GM21526 (cell line): ENCODE data around the gene RSKR.
"Not testable (repeated sequence)": the region's sequence is repeated elsewhere in the genome, so short reads cannot be mapped to it uniquely, and the experiment has no call there.

ENCODE experiments used
- ATAC-seq: cut with Tn5 transposase; IDR thresholded peaks from one replicate; pipeline ENCODE4 v1.9.1; 2021; ENCODE audit warnings: moderate library complexity; ENCODE audit not compliant: unreplicated experiment, low FRiP score

RSKR gene

GRCh38 chr17:28579526-28579925 is 34.5 kb downstream of the RSKR start:
- no peak for ATAC-seq

GRCh38 chr17:28578246-28579195 is 35.5 kb downstream of the RSKR start:
- ATAC-seq, result no peak

- no peak for ATAC-seq
Observed at GRCh38 chr17:28577466-28577824, 36.5 kb downstream of the RSKR start.

- peak; percentile 76 for ATAC-seq
Observed at GRCh38 chr17:28576758-28577465, 37.1 kb downstream of the RSKR start, which contains the start of gene ALDOC. Gene ALDOC (minus strand): TSS chr17:28576895. CDS start chr17:28575532, 1,363 bp downstream.

GRCh38 chr17:28576016-28576415 is 38.0 kb downstream of the RSKR start:
- ATAC-seq, result not testable (repeated sequence)

GRCh38 chr17:28575126-28575795 is 38.7 kb downstream of the RSKR start:
- ATAC-seq, result no peak

- no peak for ATAC-seq
Observed at GRCh38 chr17:28574526-28574925, 39.5 kb downstream of the RSKR start.

GRCh38 chr17:28573966-28574480 is 40.0 kb downstream of the RSKR start:
- ATAC-seq, result no peak

GRCh38 chr17:28573521-28573920 is 40.5 kb downstream of the RSKR start:
- no peak for ATAC-seq

GRCh38 chr17:28573040-28573380 is 41.0 kb downstream of the RSKR start:
- ATAC-seq, result no peak

GRCh38 chr17:28572259-28573039 is 41.5 kb downstream of the RSKR start:
- no peak for ATAC-seq

GRCh38 chr17:28571361-28572122 is 42.4 kb downstream of the RSKR start, which contains the start of gene PIGS:
Gene PIGS (minus strand): TSS chr17:28571524. CDS start chr17:28571496, 28 bp downstream.
- peak; percentile 72 for ATAC-seq

- ATAC-seq, result peak; percentile 23
Observed at GRCh38 chr17:28570716-28571360, 43.1 kb downstream of the RSKR start.

- ATAC-seq, result no peak
Observed at GRCh38 chr17:28569446-28569845, 44.5 kb downstream of the RSKR start.

GRCh38 chr17:28567604-28568003 is 46.4 kb downstream of the RSKR start:
- no peak for ATAC-seq

GRCh38 chr17:28563475-28563874 is 50.5 kb downstream of the RSKR start:
- ATAC-seq, result no peak
